Measurements from ENCODE around the gene MCC. TPM values are rescaled to one million over a fixed set of nuclear protein-coding genes. Genes with fewer than 3 reads are reported as not detected.

Gene MCC
- total and polyA plus RNA-seq, 4 donors = 9.0 to 47.3 (median 14.7) TPM

DNA sequence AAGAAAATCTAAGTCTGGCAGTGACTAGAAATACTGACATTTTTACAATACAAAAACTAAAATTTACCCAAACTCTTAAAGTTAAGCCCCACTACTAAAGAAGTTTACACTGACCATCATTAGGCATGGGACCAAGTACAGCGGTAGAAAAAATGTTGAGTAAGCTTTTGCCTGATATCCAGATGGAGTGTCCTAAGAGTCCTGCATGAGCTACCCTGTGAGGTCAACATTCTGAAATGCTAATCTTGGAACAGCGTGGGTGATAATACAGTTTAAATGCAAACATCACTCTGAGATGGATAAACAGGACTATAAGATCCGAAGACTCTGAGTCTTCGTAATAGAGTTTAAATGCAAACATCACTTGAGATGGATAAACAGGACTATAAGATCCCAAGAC lies 322.0 kb downstream of the MCC start:
- TF ChIP-seq HNF4A (conservative IDR thresholded peaks at IDR 0.05) (peak; percentile 14 to 30), GABPA (IDR thresholded peaks at IDR 0.05 in 1 of 2, conservative IDR thresholded peaks at IDR 0.05 in 1 of 2) (no peak), RXRA (IDR thresholded peaks at IDR 0.05) (peak in 1 of 2 donors; percentile 12)
- 41% methylated on average over 4 of the region's 4 CpGs for WGBS
- H3K36me3 ChIP-seq (ENCODE audit: control insufficient read depth in 4 of 4, insufficient read depth in 3 of 4, low read depth in 1 of 4, low read length in 3 of 4) = no peaks in the 10 kb centered on the region
- H3K9me3 ChIP-seq (ENCODE audit: control insufficient read depth in 4 of 4, low read length in 3 of 4) = no peaks in the 10 kb centered on the region
- H3K4me3 ChIP-seq (ENCODE audit: low read depth in 1 of 3, low read length in 3 of 3) = no peak overlapping the region
- no peaks in the 10 kb centered on the region for H3K27me3 ChIP-seq (ENCODE audit: control insufficient read depth in 4 of 4, insufficient read depth in 4 of 4, low read length in 3 of 4)
- no peak overlapping the region for H3K9ac ChIP-seq (ENCODE audit: low read depth in 1 of 2, low read length in 2 of 2)
- H3K4me1 ChIP-seq (ENCODE audit: control insufficient read depth in 4 of 4, insufficient read depth in 4 of 4, low read length in 3 of 4) = peaks cover 4 to 31% (median 13%) of the 10 kb centered on the region in 4 donors
- no peak for DNase-seq (ENCODE audit: low spot score)
- no peak overlapping the region for H3K27ac ChIP-seq (ENCODE audit: low read depth in 1 of 2, low read length in 2 of 2)

DNA sequence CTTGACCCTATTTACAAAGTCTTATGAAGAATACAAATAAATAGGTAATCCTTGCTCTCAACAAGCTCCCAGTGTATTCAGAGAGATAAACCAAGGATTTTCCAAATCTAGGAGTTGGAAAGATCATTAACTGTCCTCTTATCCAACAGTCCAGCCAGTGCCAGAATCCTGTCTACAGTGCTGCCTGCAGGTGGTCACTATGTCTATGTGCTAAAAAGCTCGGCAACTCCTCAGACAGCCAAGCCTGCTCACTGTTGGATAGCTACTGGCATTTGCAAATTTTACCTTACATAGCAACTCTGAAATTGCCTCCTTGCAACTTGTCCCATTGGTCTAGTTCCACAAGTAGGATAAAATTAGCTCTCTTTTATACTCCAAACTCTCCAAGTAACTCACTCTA lies 324.2 kb downstream of the MCC start:
- Histone ChIP-seq H3K9ac (ENCODE audit: low read depth in 1 of 2, low read length in 2 of 2) (no peak overlapping the region), H3K27me3 (ENCODE audit: control insufficient read depth in 4 of 4, insufficient read depth in 4 of 4, low read length in 3 of 4) (no peaks in the 10 kb centered on the region), H3K4me1 (ENCODE audit: control insufficient read depth in 4 of 4, insufficient read depth in 4 of 4, low read length in 3 of 4) (peaks cover 3 to 24% (median 6%) of the 10 kb centered on the region in 4 donors), H3K4me3 (ENCODE audit: low read depth in 1 of 3, low read length in 3 of 3) (no peak overlapping the region), H3K9me3 (ENCODE audit: control insufficient read depth in 4 of 4, low read length in 3 of 4) (no peaks in the 10 kb centered on the region), H3K27ac (ENCODE audit: low read depth in 1 of 2, low read length in 2 of 2) (no peak overlapping the region), H3K36me3 (ENCODE audit: control insufficient read depth in 4 of 4, insufficient read depth in 3 of 4, low read depth in 1 of 4, low read length in 3 of 4) (no peaks in the 10 kb centered on the region)
- DNase-seq (ENCODE audit: low spot score) = no peak
- WGBS = 89% methylated on average over 1 of the region's 1 CpG
- TF ChIP-seq NR2F2 (IDR thresholded peaks at IDR 0.05) (no peak), TAF1 (conservative IDR thresholded peaks at IDR 0.05) (no peak), RXRA (IDR thresholded peaks at IDR 0.05) (no peak), RAD21 (IDR thresholded peaks at IDR 0.05) (no peak), GABPA (IDR thresholded peaks at IDR 0.05 in 1 of 2, conservative IDR thresholded peaks at IDR 0.05 in 1 of 2) (no peak)
- TF ChIP-seq, protein P1, sequence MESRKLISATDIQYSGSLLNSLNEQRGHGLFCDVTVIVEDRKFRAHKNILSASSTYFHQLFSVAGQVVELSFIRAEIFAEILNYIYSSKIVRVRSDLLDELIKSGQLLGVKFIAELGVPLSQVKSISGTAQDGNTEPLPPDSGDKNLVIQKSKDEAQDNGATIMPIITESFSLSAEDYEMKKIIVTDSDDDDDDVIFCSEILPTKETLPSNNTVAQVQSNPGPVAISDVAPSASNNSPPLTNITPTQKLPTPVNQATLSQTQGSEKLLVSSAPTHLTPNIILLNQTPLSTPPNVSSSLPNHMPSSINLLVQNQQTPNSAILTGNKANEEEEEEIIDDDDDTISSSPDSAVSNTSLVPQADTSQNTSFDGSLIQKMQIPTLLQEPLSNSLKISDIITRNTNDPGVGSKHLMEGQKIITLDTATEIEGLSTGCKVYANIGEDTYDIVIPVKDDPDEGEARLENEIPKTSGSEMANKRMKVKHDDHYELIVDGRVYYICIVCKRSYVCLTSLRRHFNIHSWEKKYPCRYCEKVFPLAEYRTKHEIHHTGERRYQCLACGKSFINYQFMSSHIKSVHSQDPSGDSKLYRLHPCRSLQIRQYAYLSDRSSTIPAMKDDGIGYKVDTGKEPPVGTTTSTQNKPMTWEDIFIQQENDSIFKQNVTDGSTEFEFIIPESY (IDR thresholded peaks at IDR 0.05) = no peak

DNA sequence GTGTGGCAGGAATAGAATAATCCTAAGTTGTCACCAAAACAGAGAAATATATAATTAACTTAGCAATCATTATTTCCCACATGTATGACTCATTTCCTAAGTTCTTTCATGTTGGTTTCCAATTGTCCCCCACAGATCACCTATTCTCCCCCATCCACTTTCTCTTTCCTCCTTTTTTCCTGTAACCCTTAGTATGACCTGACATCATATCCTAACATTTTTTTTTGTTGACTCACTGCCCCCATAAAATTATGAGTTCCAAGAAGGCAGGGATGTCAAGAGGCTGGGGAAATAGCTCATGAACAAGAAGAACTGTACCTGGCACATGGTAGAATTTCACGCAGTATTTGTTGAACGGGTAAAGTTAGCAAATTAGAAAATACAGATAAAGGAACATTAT lies 324.9 kb downstream of the MCC start:
- Histone ChIP-seq H3K9ac (ENCODE audit: low read depth in 1 of 2, low read length in 2 of 2) (no peak overlapping the region), H3K4me1 (ENCODE audit: control insufficient read depth in 4 of 4, insufficient read depth in 4 of 4, low read length in 3 of 4) (peaks cover 3 to 24% (median 6%) of the 10 kb centered on the region in 4 donors), H3K27ac (ENCODE audit: low read depth in 1 of 2, low read length in 2 of 2) (peak overlapping the region in 1 of 2 donors; percentile 4), H3K27me3 (ENCODE audit: control insufficient read depth in 4 of 4, insufficient read depth in 4 of 4, low read length in 3 of 4) (no peaks in the 10 kb centered on the region), H3K9me3 (ENCODE audit: control insufficient read depth in 4 of 4, low read length in 3 of 4) (no peaks in the 10 kb centered on the region), H3K4me3 (ENCODE audit: low read depth in 1 of 3, low read length in 3 of 3) (no peak overlapping the region), H3K36me3 (ENCODE audit: control insufficient read depth in 4 of 4, insufficient read depth in 3 of 4, low read depth in 1 of 4, low read length in 3 of 4) (no peaks in the 10 kb centered on the region)
- TF ChIP-seq EGR1 (IDR thresholded peaks at IDR 0.05; ENCODE audit: low read depth in 2 of 2) (no peak), JUND (IDR thresholded peaks at IDR 0.05) (no peak)
- TF ChIP-seq, protein P1 (IDR thresholded peaks at IDR 0.05) = no peak
- TF ChIP-seq, protein P2, sequence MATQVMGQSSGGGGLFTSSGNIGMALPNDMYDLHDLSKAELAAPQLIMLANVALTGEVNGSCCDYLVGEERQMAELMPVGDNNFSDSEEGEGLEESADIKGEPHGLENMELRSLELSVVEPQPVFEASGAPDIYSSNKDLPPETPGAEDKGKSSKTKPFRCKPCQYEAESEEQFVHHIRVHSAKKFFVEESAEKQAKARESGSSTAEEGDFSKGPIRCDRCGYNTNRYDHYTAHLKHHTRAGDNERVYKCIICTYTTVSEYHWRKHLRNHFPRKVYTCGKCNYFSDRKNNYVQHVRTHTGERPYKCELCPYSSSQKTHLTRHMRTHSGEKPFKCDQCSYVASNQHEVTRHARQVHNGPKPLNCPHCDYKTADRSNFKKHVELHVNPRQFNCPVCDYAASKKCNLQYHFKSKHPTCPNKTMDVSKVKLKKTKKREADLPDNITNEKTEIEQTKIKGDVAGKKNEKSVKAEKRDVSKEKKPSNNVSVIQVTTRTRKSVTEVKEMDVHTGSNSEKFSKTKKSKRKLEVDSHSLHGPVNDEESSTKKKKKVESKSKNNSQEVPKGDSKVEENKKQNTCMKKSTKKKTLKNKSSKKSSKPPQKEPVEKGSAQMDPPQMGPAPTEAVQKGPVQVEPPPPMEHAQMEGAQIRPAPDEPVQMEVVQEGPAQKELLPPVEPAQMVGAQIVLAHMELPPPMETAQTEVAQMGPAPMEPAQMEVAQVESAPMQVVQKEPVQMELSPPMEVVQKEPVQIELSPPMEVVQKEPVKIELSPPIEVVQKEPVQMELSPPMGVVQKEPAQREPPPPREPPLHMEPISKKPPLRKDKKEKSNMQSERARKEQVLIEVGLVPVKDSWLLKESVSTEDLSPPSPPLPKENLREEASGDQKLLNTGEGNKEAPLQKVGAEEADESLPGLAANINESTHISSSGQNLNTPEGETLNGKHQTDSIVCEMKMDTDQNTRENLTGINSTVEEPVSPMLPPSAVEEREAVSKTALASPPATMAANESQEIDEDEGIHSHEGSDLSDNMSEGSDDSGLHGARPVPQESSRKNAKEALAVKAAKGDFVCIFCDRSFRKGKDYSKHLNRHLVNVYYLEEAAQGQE (IDR thresholded peaks at IDR 0.05) = no peak
- no peak for DNase-seq (ENCODE audit: low spot score)
- WGBS = 94% methylated on average over 2 of the region's 2 CpGs

Measured in liver (tissue), 9 donors.